Astrocyte (in vitro differentiated cells and primary cell): ENCODE measurements around the gene ANKRD26. TPM values are rescaled to one million over a fixed set of nuclear protein-coding genes. Genes with fewer than 3 reads are reported as not detected.

Source experiments
- DNase-seq: peaks from one replicate; pipeline ENCODE4 v3.0.0-alpha.2; 2010; ENCODE audit warnings: low read depth
- FAIRE-seq: peaks from 2 replicates; lab custom pipeline; 2011; peaks lifted over from hg19 to GRCh38; lab: Jason Lieb, UNC
- H2AFZ ChIP-seq: 2 replicates; pipeline ENCODE4 v1.6.0; 2012; ENCODE audit warnings: low read depth, low read length, inconsistent platforms
- H3K27ac ChIP-seq: 2 replicates; pipeline ENCODE4 v1.5.1; 2011; ENCODE audit warnings: low read depth, low read length, inconsistent platforms
- H3K27me3 ChIP-seq: 2 replicates; pipeline ENCODE4 v1.6.0; 2011; ENCODE audit warnings: low read length, inconsistent platforms; ENCODE audit not compliant: insufficient read depth
- H3K36me3 ChIP-seq: 2 replicates; pipeline ENCODE4 v1.5.1; 2011; ENCODE audit warnings: low read length, inconsistent platforms; ENCODE audit not compliant: insufficient read depth
- H3K4me1 ChIP-seq: 2 replicates; pipeline ENCODE4 v1.5.1; 2011; ENCODE audit warnings: low read length, inconsistent platforms; ENCODE audit not compliant: insufficient read depth
- H3K4me2 ChIP-seq: 2 replicates; pipeline ENCODE4 v1.6.0; 2012; ENCODE audit warnings: low read length, inconsistent platforms
- H3K4me3 ChIP-seq: 2 replicates; pipeline ENCODE4 v1.5.1; 2011; ENCODE audit warnings: low read depth, mild to moderate bottlenecking, low read length, inconsistent platforms; ENCODE audit not compliant: insufficient read depth
- H3K79me2 ChIP-seq: 2 replicates; pipeline ENCODE4 v1.6.0; 2012; ENCODE audit warnings: mild to moderate bottlenecking, low read length, inconsistent platforms; ENCODE audit not compliant: insufficient read depth
- H3K9ac ChIP-seq: 2 replicates; pipeline ENCODE4 v1.6.0; 2012; ENCODE audit warnings: mild to moderate bottlenecking, low read length, inconsistent platforms
- H3K9me3 ChIP-seq: 2 replicates; pipeline ENCODE4 v1.5.1; 2012; ENCODE audit warnings: low read depth, mild to moderate bottlenecking, low read length, inconsistent platforms; ENCODE audit not compliant: insufficient read depth
- H4K20me1 ChIP-seq: 2 replicates; pipeline ENCODE4 v1.6.0; 2012; ENCODE audit warnings: low read length, inconsistent platforms; ENCODE audit not compliant: insufficient read depth
- H3K27ac Mint-ChIP-seq: one replicate; pipeline ENCODE4 v1.8.0; 2021; ENCODE audit warnings: mild to moderate bottlenecking, mixed read lengths; ENCODE audit not compliant: unreplicated experiment
- H3K27me3 Mint-ChIP-seq: one replicate; pipeline ENCODE4 v1.8.0; 2021; ENCODE audit warnings: low read depth, mixed read lengths; ENCODE audit not compliant: unreplicated experiment
- H3K36me3 Mint-ChIP-seq: one replicate; pipeline ENCODE4 v1.8.0; 2021; ENCODE audit warnings: low read depth, mixed read lengths; ENCODE audit not compliant: unreplicated experiment
- H3K4me1 Mint-ChIP-seq: one replicate; pipeline ENCODE4 v1.8.0; 2021; ENCODE audit warnings: low read depth, mixed read lengths; ENCODE audit not compliant: unreplicated experiment
- H3K4me3 Mint-ChIP-seq: one replicate; pipeline ENCODE4 v1.8.0; 2021; ENCODE audit warnings: mild to moderate bottlenecking, moderate library complexity, mixed read lengths; ENCODE audit not compliant: unreplicated experiment
- H3K9me3 Mint-ChIP-seq: one replicate; pipeline ENCODE4 v1.8.0; 2021; ENCODE audit warnings: mild to moderate bottlenecking, mixed read lengths; ENCODE audit not compliant: unreplicated experiment
- CTCF ChIP-seq: IDR thresholded peaks from 2 replicates; pipeline ENCODE4 v1.5.1; 2011; ENCODE audit warnings: low read depth, mild to moderate bottlenecking, inconsistent platforms, low read length, moderate library complexity; ENCODE audit not compliant: insufficient read depth
- EZH2 ChIP-seq: IDR thresholded peaks from 2 replicates; pipeline ENCODE4 v1.6.1; 2012; ENCODE audit warnings: mild to moderate bottlenecking, low read length, inconsistent platforms; ENCODE audit not compliant: insufficient read depth
- total RNA-seq: library from RNA; stranded (reverse); gene quantifications from 2 replicates; pipeline ENCODE4 v1.2.1, GENCODE V29; 2021

ANKRD26 gene
- total RNA-seq, 1 donor from 2014 or later = 7.7 TPM

- TF ChIP-seq EZH2 (no peak), CTCF (no peak)
- FAIRE-seq (no peak), DNase-seq (no peak)
- H2AFZ ChIP-seq = no peak overlapping the region
- no peak overlapping the region for H3K4me3 ChIP-seq
- no peak overlapping the region for H3K4me2 ChIP-seq
- no peak overlapping the region for H3K27ac ChIP-seq
- H3K4me1 ChIP-seq = no peaks in the 10 kb centered on the region
- H3K9ac ChIP-seq = no peak overlapping the region
- no peaks in the 10 kb centered on the region for H4K20me1 ChIP-seq
- no peaks in the 10 kb centered on the region for H3K27me3 ChIP-seq
- no peaks in the 10 kb centered on the region for H3K79me2 ChIP-seq
- H3K36me3 ChIP-seq = no peaks in the 10 kb centered on the region
- H3K9me3 Mint-ChIP-seq = no peaks in the 10 kb centered on the region
- H3K27me3 Mint-ChIP-seq = no peaks in the 10 kb centered on the region
- H3K36me3 Mint-ChIP-seq = no peaks in the 10 kb centered on the region
- H3K4me3 Mint-ChIP-seq = no peak overlapping the region
- no peak overlapping the region for H3K27ac Mint-ChIP-seq
- H3K4me1 Mint-ChIP-seq = no peaks in the 10 kb centered on the region
- no peaks in the 10 kb centered on the region for H3K9me3 ChIP-seq
Measured at GRCh38 chr10:26987851-26988250, 112.4 kb downstream of the ANKRD26 start.

- Histone ChIP-seq H2AFZ (no peak overlapping the region), H3K4me2 (no peak overlapping the region), H4K20me1 (no peaks in the 10 kb centered on the region), H3K27ac (no peak overlapping the region), H3K79me2 (no peaks in the 10 kb centered on the region), H3K27me3 (no peaks in the 10 kb centered on the region), H3K36me3 (no peaks in the 10 kb centered on the region), H3K9me3 (no peaks in the 10 kb centered on the region), H3K4me3 (no peak overlapping the region), H3K4me1 (no peaks in the 10 kb centered on the region), H3K9ac (no peak overlapping the region)
- no peak overlapping the region for H3K27ac Mint-ChIP-seq
- H3K4me3 Mint-ChIP-seq = no peak overlapping the region
- no peaks in the 10 kb centered on the region for H3K9me3 Mint-ChIP-seq
- no peaks in the 10 kb centered on the region for H3K4me1 Mint-ChIP-seq
- TF ChIP-seq EZH2 (no peak), CTCF (no peak)
- no peak for DNase-seq
- H3K36me3 Mint-ChIP-seq = no peaks in the 10 kb centered on the region
- FAIRE-seq = no peak
- no peaks in the 10 kb centered on the region for H3K27me3 Mint-ChIP-seq
Measured at GRCh38 chr10:26983156-26983555, 117.1 kb downstream of the ANKRD26 start.

GRCh38 chr10:26982058-26982457 is 118.2 kb downstream of the ANKRD26 start:
- Histone ChIP-seq H3K27me3 (no peaks in the 10 kb centered on the region), H4K20me1 (no peaks in the 10 kb centered on the region), H3K4me2 (no peak overlapping the region), H3K4me1 (no peaks in the 10 kb centered on the region), H3K9me3 (no peaks in the 10 kb centered on the region), H3K9ac (no peak overlapping the region), H2AFZ (no peak overlapping the region), H3K36me3 (no peaks in the 10 kb centered on the region), H3K27ac (no peak overlapping the region), H3K79me2 (no peaks in the 10 kb centered on the region), H3K4me3 (no peak overlapping the region)
- no peak overlapping the region for H3K27ac Mint-ChIP-seq
- FAIRE-seq (no peak), DNase-seq (no peak)
- no peak for TF ChIP-seq EZH2
- no peaks in the 10 kb centered on the region for H3K4me1 Mint-ChIP-seq
- no peaks in the 10 kb centered on the region for H3K27me3 Mint-ChIP-seq
- no peaks in the 10 kb centered on the region for H3K36me3 Mint-ChIP-seq
- no peaks in the 10 kb centered on the region for H3K9me3 Mint-ChIP-seq
- no peak overlapping the region for H3K4me3 Mint-ChIP-seq
